GM12872 (cell line): ENCODE results near the gene SHOC2.

Source experiments
- CTCF ChIP-seq: IDR thresholded peaks from 3 replicates; pipeline ENCODE4 v1.5.1; 2011; ENCODE audit warnings: low read depth, mild to moderate bottlenecking, low read length, moderate library complexity; ENCODE audit not compliant: insufficient read depth

The SHOC2 gene

GRCh38 chr10:110918643-110919348 lies 608 bp upstream of the SHOC2 start, which contains the start of gene BBIP1:
Gene BBIP1 (minus strand): TSS chr10:110919180. CDS start chr10:110918157, 1,023 bp downstream.
- TF ChIP-seq CTCF, result no peak

GRCh38 chr10:110919971-110920881 lies 822 bp downstream of the SHOC2 start:
- TF ChIP-seq CTCF, result no peak

- no peak for TF ChIP-seq CTCF
Observed at GRCh38 chr10:110923856-110924493, 4.6 kb downstream of the SHOC2 start.

GRCh38 chr10:110927461-110927860 lies 8.1 kb downstream of the SHOC2 start:
- TF ChIP-seq CTCF, result no peak

- TF ChIP-seq CTCF, result no peak
Observed at GRCh38 chr10:110931769-110932381, 12.5 kb downstream of the SHOC2 start.

GRCh38 chr10:110932505-110933180 lies 13.2 kb downstream of the SHOC2 start:
- TF ChIP-seq CTCF, result no peak

- TF ChIP-seq CTCF, result no peak
Observed at GRCh38 chr10:110936757-110937156, 17.4 kb downstream of the SHOC2 start.
